Measurements from ENCODE around the gene DDX47. TPM values are rescaled to one million over a fixed set of nuclear protein-coding genes. Genes with fewer than 3 reads are reported as not detected.

Gene DDX47
- total and polyA plus RNA-seq, 4 donors, result 20.2 to 37.2 (median 25.9) TPM

DNA sequence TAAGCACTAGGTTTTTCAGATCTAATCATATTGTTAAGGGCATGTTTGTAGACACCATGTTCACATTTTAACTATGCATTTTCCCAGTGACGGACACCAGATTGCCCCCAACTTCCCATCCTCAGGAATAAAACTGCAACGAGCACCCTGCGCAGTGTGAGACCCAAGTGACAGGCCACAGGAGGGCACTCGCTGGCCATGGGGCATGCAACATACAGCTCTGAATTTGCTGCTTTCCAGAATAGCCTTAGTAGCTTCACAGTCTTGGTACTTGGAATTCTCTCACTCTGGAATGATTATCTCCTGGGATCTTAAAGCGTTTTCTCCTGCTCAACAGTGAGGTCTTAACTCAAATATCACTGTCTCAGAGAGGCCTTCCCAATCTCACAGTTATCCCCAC lies 972 bp upstream of the DDX47 start:
- Histone ChIP-seq H3K4me3 (ENCODE audit: low read depth in 1 of 3, low read length in 3 of 3) (no peak overlapping the region), H3K27ac (ENCODE audit: low read depth in 1 of 2, low read length in 2 of 2) (no peak overlapping the region), H3K9ac (ENCODE audit: low read depth in 1 of 2, low read length in 2 of 2) (no peak overlapping the region), H3K4me1 (ENCODE audit: control insufficient read depth in 4 of 4, insufficient read depth in 4 of 4, low read length in 3 of 4) (peaks cover 0 to 18% (median 10%) of the 10 kb centered on the region in 4 donors), H3K27me3 (ENCODE audit: control insufficient read depth in 4 of 4, insufficient read depth in 4 of 4, low read length in 3 of 4) (no peaks in the 10 kb centered on the region), H3K36me3 (ENCODE audit: control insufficient read depth in 4 of 4, insufficient read depth in 3 of 4, low read depth in 1 of 4, low read length in 3 of 4) (peaks cover 0 to 2% (median 0%) of the 10 kb centered on the region in 4 donors), H3K9me3 (ENCODE audit: control insufficient read depth in 4 of 4, low read length in 3 of 4) (no peaks in the 10 kb centered on the region)
- no peak for DNase-seq (ENCODE audit: low spot score)
- WGBS, result 98% methylated on average over 5 of the region's 5 CpGs
- no peak for TF ChIP-seq RXRA (IDR thresholded peaks at IDR 0.05)
- no peak for TF ChIP-seq NR2F2 (IDR thresholded peaks at IDR 0.05)
- no peak for TF ChIP-seq JUND (IDR thresholded peaks at IDR 0.05)
- TF ChIP-seq YY1 (IDR thresholded peaks at IDR 0.05), result no peak
- TF ChIP-seq, protein P1, sequence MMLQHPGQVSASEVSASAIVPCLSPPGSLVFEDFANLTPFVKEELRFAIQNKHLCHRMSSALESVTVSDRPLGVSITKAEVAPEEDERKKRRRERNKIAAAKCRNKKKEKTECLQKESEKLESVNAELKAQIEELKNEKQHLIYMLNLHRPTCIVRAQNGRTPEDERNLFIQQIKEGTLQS (IDR thresholded peaks at IDR 0.05), result no peak
- TF ChIP-seq CTCF (IDR thresholded peaks at IDR 0.05; ENCODE audit: low read depth, low read length, missing input control), result no peak
- no peak for TF ChIP-seq HNF4A (conservative IDR thresholded peaks at IDR 0.05)
- TF ChIP-seq EGR1 (IDR thresholded peaks at IDR 0.05; ENCODE audit: low read depth in 2 of 2), result no peak
- TF ChIP-seq GABPA (IDR thresholded peaks at IDR 0.05 in 1 of 2, conservative IDR thresholded peaks at IDR 0.05 in 1 of 2), result no peak
- TF ChIP-seq RAD21 (IDR thresholded peaks at IDR 0.05), result no peak
- no peak for TF ChIP-seq HNF4G (IDR thresholded peaks at IDR 0.05)
- TF ChIP-seq FOXA1 (IDR thresholded peaks at IDR 0.05), result no peak
- no peak for TF ChIP-seq MAX (IDR thresholded peaks at IDR 0.05)

GRCh38 chr12:12812618-12813119 lies 477 bp upstream of the DDX47 start:
- H3K27ac ChIP-seq (ENCODE audit: low read depth in 1 of 2, low read length in 2 of 2), result no peak overlapping the region
- peaks cover 0 to 2% (median 0%) of the 10 kb centered on the region in 4 donors for H3K36me3 ChIP-seq (ENCODE audit: control insufficient read depth in 4 of 4, insufficient read depth in 3 of 4, low read depth in 1 of 4, low read length in 3 of 4)
- H3K9ac ChIP-seq (ENCODE audit: low read depth in 1 of 2, low read length in 2 of 2), result no peak overlapping the region
- H3K27me3 ChIP-seq (ENCODE audit: control insufficient read depth in 4 of 4, insufficient read depth in 4 of 4, low read length in 3 of 4), result no peaks in the 10 kb centered on the region
- TF ChIP-seq TAF1 (conservative IDR thresholded peaks at IDR 0.05) (no peak), REST (IDR thresholded peaks at IDR 0.05) (no peak), MAX (IDR thresholded peaks at IDR 0.05) (no peak), HNF4A (conservative IDR thresholded peaks at IDR 0.05) (no peak), FOXA1 (IDR thresholded peaks at IDR 0.05) (no peak), RAD21 (IDR thresholded peaks at IDR 0.05) (no peak), RXRA (IDR thresholded peaks at IDR 0.05) (no peak), NR2F2 (IDR thresholded peaks at IDR 0.05) (no peak), HNF4G (IDR thresholded peaks at IDR 0.05) (no peak), CTCF (IDR thresholded peaks at IDR 0.05; ENCODE audit: low read depth, low read length, missing input control) (no peak), FOXA2 (IDR thresholded peaks at IDR 0.05) (no peak)
- TF ChIP-seq, protein P1 (IDR thresholded peaks at IDR 0.05), result no peak
- TF ChIP-seq, protein P2, sequence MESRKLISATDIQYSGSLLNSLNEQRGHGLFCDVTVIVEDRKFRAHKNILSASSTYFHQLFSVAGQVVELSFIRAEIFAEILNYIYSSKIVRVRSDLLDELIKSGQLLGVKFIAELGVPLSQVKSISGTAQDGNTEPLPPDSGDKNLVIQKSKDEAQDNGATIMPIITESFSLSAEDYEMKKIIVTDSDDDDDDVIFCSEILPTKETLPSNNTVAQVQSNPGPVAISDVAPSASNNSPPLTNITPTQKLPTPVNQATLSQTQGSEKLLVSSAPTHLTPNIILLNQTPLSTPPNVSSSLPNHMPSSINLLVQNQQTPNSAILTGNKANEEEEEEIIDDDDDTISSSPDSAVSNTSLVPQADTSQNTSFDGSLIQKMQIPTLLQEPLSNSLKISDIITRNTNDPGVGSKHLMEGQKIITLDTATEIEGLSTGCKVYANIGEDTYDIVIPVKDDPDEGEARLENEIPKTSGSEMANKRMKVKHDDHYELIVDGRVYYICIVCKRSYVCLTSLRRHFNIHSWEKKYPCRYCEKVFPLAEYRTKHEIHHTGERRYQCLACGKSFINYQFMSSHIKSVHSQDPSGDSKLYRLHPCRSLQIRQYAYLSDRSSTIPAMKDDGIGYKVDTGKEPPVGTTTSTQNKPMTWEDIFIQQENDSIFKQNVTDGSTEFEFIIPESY (IDR thresholded peaks at IDR 0.05), result no peak
- no peak for DNase-seq (ENCODE audit: low spot score)
- no peak overlapping the region for H3K4me3 ChIP-seq (ENCODE audit: low read depth in 1 of 3, low read length in 3 of 3)
- peaks cover 0 to 18% (median 10%) of the 10 kb centered on the region in 4 donors for H3K4me1 ChIP-seq (ENCODE audit: control insufficient read depth in 4 of 4, insufficient read depth in 4 of 4, low read length in 3 of 4)
- H3K9me3 ChIP-seq (ENCODE audit: control insufficient read depth in 4 of 4, low read length in 3 of 4), result no peaks in the 10 kb centered on the region
- WGBS, result 73% methylated on average over 14 of the region's 14 CpGs
